Skeletal muscle satellite cell (primary cell): ENCODE measurements around the gene ARL6IP5.
A peak's percentile ranks its signal among the peaks of the same experiment; 100 is the strongest.

Source experiments
- H3K27me3 ChIP-seq: 2 replicates; pipeline ENCODE4 v1.7.0; 2013; ENCODE audit warnings: low read length; ENCODE audit not compliant: control insufficient read depth, insufficient read depth
- H3K36me3 ChIP-seq: 2 replicates; pipeline ENCODE4 v1.7.0; 2013; ENCODE audit warnings: mild to moderate bottlenecking, control low read depth, low read length; ENCODE audit not compliant: insufficient read depth
- H3K4me1 ChIP-seq: 2 replicates; pipeline ENCODE4 v1.7.0; 2013; ENCODE audit warnings: low read length; ENCODE audit not compliant: control insufficient read depth, insufficient read depth
- H3K4me2 ChIP-seq: 2 replicates; pipeline ENCODE4 v1.7.0; 2013; ENCODE audit warnings: mild to moderate bottlenecking, low read length
- H3K4me3 ChIP-seq: 2 replicates; pipeline ENCODE4 v1.7.0; 2013; ENCODE audit warnings: low read length
- H3K9ac ChIP-seq: 2 replicates; pipeline ENCODE4 v1.7.0; 2013; ENCODE audit warnings: mild to moderate bottlenecking, low read depth, low read length, moderate library complexity
- H3K9me3 ChIP-seq: replicated peaks from 2 replicates; pipeline ENCODE4 v1.7.0; 2013; ENCODE audit warnings: mild to moderate bottlenecking, control low read depth, low read length

ARL6IP5 gene

GRCh38 chr3:69120879-69121464, 36.2 kb downstream of the ARL6IP5 start:
- H3K27me3 ChIP-seq, result no peaks in the 10 kb centered on the region
- no peaks in the 10 kb centered on the region for H3K9me3 ChIP-seq
- no peak overlapping the region for H3K4me3 ChIP-seq
- no peak overlapping the region for H3K9ac ChIP-seq
- peaks cover 12% of the 10 kb centered on the region for H3K4me1 ChIP-seq
- H3K4me2 ChIP-seq, result no peak overlapping the region
- H3K36me3 ChIP-seq, result no peaks in the 10 kb centered on the region

- Histone ChIP-seq H3K36me3 (no peaks in the 10 kb centered on the region), H3K9me3 (no peaks in the 10 kb centered on the region), H3K9ac (no peak overlapping the region), H3K4me2 (peak overlapping the region; percentile 33), H3K27me3 (no peaks in the 10 kb centered on the region), H3K4me1 (peaks cover 6% of the 10 kb centered on the region), H3K4me3 (no peak overlapping the region)
Measured at GRCh38 chr3:69121513-69121912, 36.8 kb downstream of the ARL6IP5 start.

GRCh38 chr3:69121950-69122349, 37.2 kb downstream of the ARL6IP5 start:
- no peak overlapping the region for H3K4me3 ChIP-seq
- H3K27me3 ChIP-seq, result no peaks in the 10 kb centered on the region
- H3K9me3 ChIP-seq, result no peaks in the 10 kb centered on the region
- peak overlapping the region; percentile 33 for H3K4me2 ChIP-seq
- H3K36me3 ChIP-seq, result no peaks in the 10 kb centered on the region
- no peak overlapping the region for H3K9ac ChIP-seq
- H3K4me1 ChIP-seq, result peaks cover 2% of the 10 kb centered on the region

GRCh38 chr3:69122403-69122802, 37.7 kb downstream of the ARL6IP5 start, which contains the start of gene LMOD3:
Gene LMOD3 (minus strand): TSS chr3:69122595. CDS start chr3:69122386, 209 bp downstream.
- no peak within 1 kb of the TSS for H3K9ac ChIP-seq
- no peaks in the 10 kb centered on the region for H3K9me3 ChIP-seq
- H3K4me2 ChIP-seq, result peak within 1 kb of the TSS; percentile 33
- no peaks in the 10 kb centered on the region for H3K4me1 ChIP-seq
- H3K27me3 ChIP-seq, result no peaks in the 10 kb centered on the region
- H3K4me3 ChIP-seq, result no peak within 1 kb of the TSS
- H3K36me3 ChIP-seq, result no peaks in the 10 kb centered on the region

- no peak overlapping the region for H3K4me2 ChIP-seq
- H3K9ac ChIP-seq, result no peak overlapping the region
- no peak overlapping the region for H3K4me3 ChIP-seq
- no peaks in the 10 kb centered on the region for H3K4me1 ChIP-seq
- H3K36me3 ChIP-seq, result no peaks in the 10 kb centered on the region
- H3K9me3 ChIP-seq, result no peaks in the 10 kb centered on the region
- H3K27me3 ChIP-seq, result no peaks in the 10 kb centered on the region
Measured at GRCh38 chr3:69126216-69126615, 41.5 kb downstream of the ARL6IP5 start.

GRCh38 chr3:69126999-69127398, 42.3 kb downstream of the ARL6IP5 start:
- H3K9ac ChIP-seq, result no peak overlapping the region
- no peaks in the 10 kb centered on the region for H3K27me3 ChIP-seq
- no peaks in the 10 kb centered on the region for H3K9me3 ChIP-seq
- H3K4me2 ChIP-seq, result no peak overlapping the region
- no peaks in the 10 kb centered on the region for H3K4me1 ChIP-seq
- no peak overlapping the region for H3K4me3 ChIP-seq
- H3K36me3 ChIP-seq, result no peaks in the 10 kb centered on the region

- no peak overlapping the region for H3K4me2 ChIP-seq
- H3K9ac ChIP-seq, result no peak overlapping the region
- H3K36me3 ChIP-seq, result no peaks in the 10 kb centered on the region
- H3K4me1 ChIP-seq, result no peaks in the 10 kb centered on the region
- no peak overlapping the region for H3K4me3 ChIP-seq
- no peaks in the 10 kb centered on the region for H3K27me3 ChIP-seq
- no peaks in the 10 kb centered on the region for H3K9me3 ChIP-seq
Measured at GRCh38 chr3:69128509-69128908, 43.8 kb downstream of the ARL6IP5 start.

- no peaks in the 10 kb centered on the region for H3K4me1 ChIP-seq
- no peaks in the 10 kb centered on the region for H3K27me3 ChIP-seq
- H3K9ac ChIP-seq, result no peak overlapping the region
- no peak overlapping the region for H3K4me2 ChIP-seq
- no peak overlapping the region for H3K4me3 ChIP-seq
- no peaks in the 10 kb centered on the region for H3K36me3 ChIP-seq
- H3K9me3 ChIP-seq, result no peaks in the 10 kb centered on the region
Measured at GRCh38 chr3:69129531-69129930, 44.8 kb downstream of the ARL6IP5 start.

- H3K4me3 ChIP-seq, result no peak overlapping the region
- no peaks in the 10 kb centered on the region for H3K4me1 ChIP-seq
- H3K4me2 ChIP-seq, result no peak overlapping the region
- H3K9me3 ChIP-seq, result no peaks in the 10 kb centered on the region
- H3K27me3 ChIP-seq, result no peaks in the 10 kb centered on the region
- H3K9ac ChIP-seq, result no peak overlapping the region
- H3K36me3 ChIP-seq, result no peaks in the 10 kb centered on the region
Measured at GRCh38 chr3:69130689-69131088, 46.0 kb downstream of the ARL6IP5 start.

- H3K4me3 ChIP-seq, result no peak overlapping the region
- H3K4me2 ChIP-seq, result no peak overlapping the region
- H3K36me3 ChIP-seq, result no peaks in the 10 kb centered on the region
- no peaks in the 10 kb centered on the region for H3K27me3 ChIP-seq
- H3K9me3 ChIP-seq, result no peaks in the 10 kb centered on the region
- peaks cover 1% of the 10 kb centered on the region for H3K4me1 ChIP-seq
- no peak overlapping the region for H3K9ac ChIP-seq
Measured at GRCh38 chr3:69137005-69137404, 52.3 kb downstream of the ARL6IP5 start.

- Histone ChIP-seq H3K9ac (no peak overlapping the region), H3K4me1 (peaks cover 5% of the 10 kb centered on the region), H3K9me3 (no peaks in the 10 kb centered on the region), H3K36me3 (no peaks in the 10 kb centered on the region), H3K4me3 (no peak overlapping the region), H3K27me3 (no peaks in the 10 kb centered on the region), H3K4me2 (no peak overlapping the region)
Measured at GRCh38 chr3:69137412-69137811, 52.7 kb downstream of the ARL6IP5 start.

- no peak overlapping the region for H3K4me2 ChIP-seq
- H3K4me1 ChIP-seq, result peaks cover 14% of the 10 kb centered on the region
- H3K4me3 ChIP-seq, result no peak overlapping the region
- no peaks in the 10 kb centered on the region for H3K27me3 ChIP-seq
- no peaks in the 10 kb centered on the region for H3K9me3 ChIP-seq
- no peak overlapping the region for H3K9ac ChIP-seq
- no peaks in the 10 kb centered on the region for H3K36me3 ChIP-seq
Measured at GRCh38 chr3:69141313-69141712, 56.6 kb downstream of the ARL6IP5 start.
